Chondrocyte (in vitro differentiated cells): ENCODE data around the gene NQO1. TPM values are rescaled to one million over a fixed set of nuclear protein-coding genes. Genes with fewer than 3 reads are reported as not detected.

ENCODE experiments used
- DNase-seq: peaks from one replicate; pipeline ENCODE4 v3.0.0; 2021; ENCODE audit warnings: mixed read lengths, low spot score
- H3K27ac Mint-ChIP-seq: one replicate; pipeline ENCODE4 v1.8.0; 2021; ENCODE audit warnings: mild to moderate bottlenecking, moderate library complexity, mixed read lengths; ENCODE audit not compliant: unreplicated experiment
- H3K27me3 Mint-ChIP-seq: 2 replicates; pipeline ENCODE4 v1.8.0; 2021; ENCODE audit warnings: low read depth, mixed read lengths
- H3K36me3 Mint-ChIP-seq: 2 replicates; pipeline ENCODE4 v1.8.0; 2021; ENCODE audit warnings: low read depth, mixed read lengths
- H3K4me1 Mint-ChIP-seq: 2 replicates; pipeline ENCODE4 v1.8.0; 2021; ENCODE audit warnings: low read depth, mild to moderate bottlenecking, mixed read lengths
- H3K4me3 Mint-ChIP-seq: one replicate; pipeline ENCODE4 v1.8.0; 2021; ENCODE audit warnings: mild to moderate bottlenecking, moderate library complexity, mixed read lengths; ENCODE audit not compliant: unreplicated experiment
- H3K9me3 Mint-ChIP-seq: 2 replicates; pipeline ENCODE4 v1.8.0; 2021; ENCODE audit warnings: low read depth, mixed read lengths
- long read RNA-seq: library from polyadenylated mRNA; stranded (forward); transcript quantifications from one replicate; pipeline ENCODE4 v2.0.0, GENCODE V29; 2021
- total RNA-seq: library from RNA; stranded (reverse); gene quantifications from 3 replicates; pipeline ENCODE4 v1.2.1, GENCODE V29; 2021
- TF ChIP-seq, protein P1 (sequence below): fragments of 200-600 bp; sonication (generic); IDR thresholded peaks from 2 replicates; pipeline ENCODE4 v1.5.0; 2021; ENCODE audit warnings: antibody characterized with exemption, mild to moderate bottlenecking, moderate library complexity

The NQO1 gene
- 64.3 to 345 TPM (median 68.8 TPM) in 3 replicates for total RNA-seq
- long read RNA-seq, transcript NQO1-201 (6 exons, 2,912 nt) = major isoform, 52 of 67 reads
- long read RNA-seq, transcript NQO1-202 (5 exons, 1,105 nt) = minor isoform, 9 of 67 reads
- long read RNA-seq, partial matches to known transcripts = 2 of 67 reads
- long read RNA-seq, other reads (novel, unspliced or antisense) = 3 of 67 reads

GRCh38 chr16:69726313-69727060, at the start of gene NQO1:
Gene NQO1 (minus strand): TSS chr16:69726560. CDS start chr16:69726439, 121 bp downstream.
- H3K4me3 Mint-ChIP-seq = peak within 1 kb of the TSS; percentile 95
- H3K27ac Mint-ChIP-seq = peak within 1 kb of the TSS; percentile 100
- no peaks in the 10 kb centered on the region for H3K9me3 Mint-ChIP-seq
- TF ChIP-seq, protein P1, sequence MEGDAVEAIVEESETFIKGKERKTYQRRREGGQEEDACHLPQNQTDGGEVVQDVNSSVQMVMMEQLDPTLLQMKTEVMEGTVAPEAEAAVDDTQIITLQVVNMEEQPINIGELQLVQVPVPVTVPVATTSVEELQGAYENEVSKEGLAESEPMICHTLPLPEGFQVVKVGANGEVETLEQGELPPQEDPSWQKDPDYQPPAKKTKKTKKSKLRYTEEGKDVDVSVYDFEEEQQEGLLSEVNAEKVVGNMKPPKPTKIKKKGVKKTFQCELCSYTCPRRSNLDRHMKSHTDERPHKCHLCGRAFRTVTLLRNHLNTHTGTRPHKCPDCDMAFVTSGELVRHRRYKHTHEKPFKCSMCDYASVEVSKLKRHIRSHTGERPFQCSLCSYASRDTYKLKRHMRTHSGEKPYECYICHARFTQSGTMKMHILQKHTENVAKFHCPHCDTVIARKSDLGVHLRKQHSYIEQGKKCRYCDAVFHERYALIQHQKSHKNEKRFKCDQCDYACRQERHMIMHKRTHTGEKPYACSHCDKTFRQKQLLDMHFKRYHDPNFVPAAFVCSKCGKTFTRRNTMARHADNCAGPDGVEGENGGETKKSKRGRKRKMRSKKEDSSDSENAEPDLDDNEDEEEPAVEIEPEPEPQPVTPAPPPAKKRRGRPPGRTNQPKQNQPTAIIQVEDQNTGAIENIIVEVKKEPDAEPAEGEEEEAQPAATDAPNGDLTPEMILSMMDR = no peak
- DNase-seq = peak; percentile 98
- H3K4me1 Mint-ChIP-seq = peaks cover 46% of the 10 kb centered on the region
- no peaks in the 10 kb centered on the region for H3K36me3 Mint-ChIP-seq
- H3K27me3 Mint-ChIP-seq = no peaks in the 10 kb centered on the region

DNA sequence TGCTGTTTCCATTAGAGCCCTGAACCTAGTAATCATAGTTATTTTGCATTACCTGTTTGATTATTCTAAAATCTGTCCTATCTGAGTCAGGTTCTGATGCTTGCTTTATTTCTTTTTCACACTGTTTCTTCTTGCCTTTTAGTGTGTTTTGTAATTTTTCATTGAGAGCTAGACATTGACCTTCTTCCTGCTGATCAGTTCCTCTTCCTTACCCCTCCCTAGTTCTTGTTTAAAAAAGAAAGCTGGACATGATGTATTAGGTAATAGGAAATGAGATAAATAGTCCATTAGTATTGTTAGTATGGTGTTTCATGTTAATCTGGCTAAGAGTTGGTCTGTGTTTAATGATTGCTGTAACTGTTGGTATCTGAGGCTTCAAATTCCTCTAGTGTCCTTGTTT, 49.2 kb upstream of the NQO1 start:
- TF ChIP-seq, protein P1 = no peak
- H3K27me3 Mint-ChIP-seq = no peaks in the 10 kb centered on the region
- H3K27ac Mint-ChIP-seq = no peak overlapping the region
- H3K4me1 Mint-ChIP-seq = peaks cover 17% of the 10 kb centered on the region
- peaks cover 9% of the 10 kb centered on the region for H3K9me3 Mint-ChIP-seq
- H3K4me3 Mint-ChIP-seq = no peak overlapping the region
- no peak for DNase-seq
- H3K36me3 Mint-ChIP-seq = no peaks in the 10 kb centered on the region

GRCh38 chr16:69773260-69773947, 47.0 kb upstream of the NQO1 start:
- Mint-ChIP-seq H3K27ac (no peak overlapping the region), H3K4me1 (peaks cover 17% of the 10 kb centered on the region), H3K9me3 (peaks cover 9% of the 10 kb centered on the region), H3K27me3 (no peaks in the 10 kb centered on the region), H3K36me3 (no peaks in the 10 kb centered on the region), H3K4me3 (no peak overlapping the region)
- TF ChIP-seq, protein P1 = no peak
- DNase-seq = no peak

DNA sequence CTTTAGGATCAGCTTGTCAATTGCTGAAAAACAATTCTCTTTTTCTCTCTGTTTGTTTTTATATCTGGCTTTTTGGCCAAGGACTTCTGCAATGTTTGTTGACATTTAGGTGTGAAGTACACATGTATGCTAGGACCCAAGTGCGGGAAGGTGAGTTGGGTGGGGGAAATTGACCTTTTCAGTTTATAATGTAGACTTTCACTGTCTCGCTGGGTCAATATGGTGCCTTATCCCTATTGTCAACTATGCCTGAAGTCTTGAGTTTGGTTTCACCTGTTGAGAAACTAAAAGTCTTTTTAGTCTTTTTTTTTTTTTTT, 45.2 kb upstream of the NQO1 start:
- DNase-seq = no peak
- Mint-ChIP-seq H3K36me3 (no peaks in the 10 kb centered on the region), H3K9me3 (peaks cover 9% of the 10 kb centered on the region), H3K4me3 (no peak overlapping the region), H3K4me1 (peaks cover 17% of the 10 kb centered on the region), H3K27ac (no peak overlapping the region), H3K27me3 (no peaks in the 10 kb centered on the region)
- TF ChIP-seq, protein P1 = no peak

DNA sequence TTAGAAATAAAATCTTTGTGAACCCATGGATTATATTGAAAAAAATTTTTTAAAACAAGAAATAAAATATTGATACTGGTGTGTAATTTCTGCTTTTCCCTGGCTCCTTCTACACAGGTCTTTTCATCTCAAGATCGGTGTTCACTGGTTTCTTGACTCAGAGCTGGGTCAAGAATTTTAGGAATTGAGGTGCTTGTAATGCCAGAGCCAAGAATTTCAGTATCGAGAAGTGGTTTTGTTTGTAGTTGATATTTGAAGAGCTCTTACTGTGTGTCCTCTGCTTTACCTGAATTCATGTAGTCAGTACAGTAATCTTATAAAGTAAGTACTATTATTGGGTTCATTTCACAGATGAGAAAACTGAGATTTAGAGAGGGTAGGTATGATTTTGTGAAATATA, 43.0 kb upstream of the NQO1 start:
- Mint-ChIP-seq H3K9me3 (no peaks in the 10 kb centered on the region), H3K27me3 (no peaks in the 10 kb centered on the region), H3K36me3 (no peaks in the 10 kb centered on the region), H3K4me3 (no peak overlapping the region), H3K4me1 (peaks cover 17% of the 10 kb centered on the region), H3K27ac (no peak overlapping the region)
- DNase-seq = no peak
- TF ChIP-seq, protein P1 = no peak
